Stomach (tissue), 4 donors: ENCODE measurements around the gene COP1.

ENCODE experiments used
- CTCF ChIP-seq, 7 experiments: fragments of 450-650 bp in 4 of 7; fragments of 200-600 bp in 3 of 7; sonication (generic) in 3 of 7; IDR thresholded peaks; one replicate each; pipeline ENCODE4 v1.5.1; 2016 to 2019; ENCODE audit warnings: antibody characterized with exemption in 7 of 7, control low read depth in 2 of 7, mild to moderate bottlenecking in 1 of 7
- POLR2A ChIP-seq, 4 donors: fragments of 450-650 bp; IDR thresholded peaks; one replicate each; pipeline ENCODE4 v1.6.1; 2016; ENCODE audit warnings: antibody characterized with exemption in 4 of 4, control low read depth in 2 of 4, mild to moderate bottlenecking in 1 of 4, moderate library complexity in 1 of 4
- POLR2AphosphoS5 ChIP-seq, 3 donors: sonication (generic); formaldehyde crosslinking; IDR thresholded peaks; one replicate each; pipeline ENCODE4 v1.6.1; 2016; ENCODE audit warnings: antibody characterized with exemption in 3 of 3

GRCh38 chr1:176225911-176226310 is 18.8 kb upstream of the COP1 start:
- no peak for TF ChIP-seq CTCF (IDR thresholded peaks at IDR 0.05)
- no peak for TF ChIP-seq POLR2AphosphoS5 (IDR thresholded peaks at IDR 0.05)
- TF ChIP-seq POLR2A (IDR thresholded peaks at IDR 0.05), result no peak
